Glutamatergic neuron (in vitro differentiated cells): ENCODE data around the gene TEX53. TPM values are rescaled to one million over a fixed set of nuclear protein-coding genes. Genes with fewer than 3 reads are reported as not detected.

Experiments used
- DNase-seq: peaks from one replicate; pipeline ENCODE4 v3.0.0; 2022
- H3K27ac Mint-ChIP-seq: one replicate; pipeline ENCODE4 v1.8.0; 2020; ENCODE audit warnings: mild to moderate bottlenecking, mixed read lengths, inconsistent platforms; ENCODE audit not compliant: unreplicated experiment
- H3K27me3 Mint-ChIP-seq: one replicate; pipeline ENCODE4 v1.8.0; 2020; ENCODE audit warnings: mild to moderate bottlenecking, moderate library complexity, mixed read lengths, inconsistent platforms; ENCODE audit not compliant: unreplicated experiment
- H3K36me3 Mint-ChIP-seq: one replicate; pipeline ENCODE4 v1.8.0; 2020; ENCODE audit warnings: mild to moderate bottlenecking, mixed read lengths, inconsistent platforms; ENCODE audit not compliant: unreplicated experiment
- H3K4me1 Mint-ChIP-seq: one replicate; pipeline ENCODE4 v1.8.0; 2020; ENCODE audit warnings: mild to moderate bottlenecking, low read depth, mixed read lengths, inconsistent platforms; ENCODE audit not compliant: unreplicated experiment
- H3K4me3 Mint-ChIP-seq: one replicate; pipeline ENCODE4 v1.8.0; 2020; ENCODE audit warnings: mild to moderate bottlenecking, mixed read lengths, inconsistent platforms; ENCODE audit not compliant: unreplicated experiment
- H3K9me3 Mint-ChIP-seq: one replicate; pipeline ENCODE4 v1.8.0; 2020; ENCODE audit warnings: mild to moderate bottlenecking, moderate library complexity, mixed read lengths, inconsistent platforms; ENCODE audit not compliant: unreplicated experiment
- CTCF ChIP-seq: fragments of 200-600 bp; sonication (generic); IDR thresholded peaks from one replicate; pipeline ENCODE4 v1.5.0; 2021; ENCODE audit not compliant: partially characterized antibody, unreplicated experiment
- total RNA-seq: library from RNA; stranded (reverse); fragmentation: NEBNext Ultra II Directional; extraction: Animal tissue kit (Norgen Biotek cat#: 25700); gene quantifications from one replicate; pipeline ENCODE4 v1.2.1, GENCODE V29; 2021; ENCODE audit not compliant: unreplicated experiment

Gene TEX53
- total RNA-seq, 1 donor from 2014 or later, result not detected

- TF ChIP-seq CTCF, result no peak
- DNase-seq, result no peak
- Mint-ChIP-seq H3K27ac (no peak overlapping the region), H3K4me1 (no peaks in the 10 kb centered on the region), H3K27me3 (no peaks in the 10 kb centered on the region), H3K4me3 (no peak overlapping the region), H3K9me3 (no peaks in the 10 kb centered on the region), H3K36me3 (peaks cover 8% of the 10 kb centered on the region)
Observed at GRCh38 chr9:114641967-114642366, 15.6 kb downstream of the TEX53 start.

GRCh38 chr9:114638404-114638803 lies 19.2 kb downstream of the TEX53 start:
- no peak overlapping the region for H3K27ac Mint-ChIP-seq
- H3K4me3 Mint-ChIP-seq, result no peak overlapping the region
- peaks cover 4% of the 10 kb centered on the region for H3K9me3 Mint-ChIP-seq
- H3K27me3 Mint-ChIP-seq, result peaks cover 5% of the 10 kb centered on the region
- no peaks in the 10 kb centered on the region for H3K36me3 Mint-ChIP-seq
- no peak for TF ChIP-seq CTCF
- no peaks in the 10 kb centered on the region for H3K4me1 Mint-ChIP-seq
- no peak for DNase-seq

GRCh38 chr9:114634387-114634786 lies 23.2 kb downstream of the TEX53 start:
- TF ChIP-seq CTCF, result no peak
- Mint-ChIP-seq H3K27me3 (peaks cover 5% of the 10 kb centered on the region), H3K27ac (no peak overlapping the region), H3K9me3 (peaks cover 4% of the 10 kb centered on the region), H3K4me1 (no peaks in the 10 kb centered on the region), H3K36me3 (no peaks in the 10 kb centered on the region), H3K4me3 (no peak overlapping the region)
- no peak for DNase-seq

GRCh38 chr9:114633438-114634089 lies 24.0 kb downstream of the TEX53 start:
- Mint-ChIP-seq H3K36me3 (no peaks in the 10 kb centered on the region), H3K4me3 (no peak overlapping the region), H3K4me1 (no peaks in the 10 kb centered on the region), H3K9me3 (peaks cover 4% of the 10 kb centered on the region), H3K27me3 (peaks cover 5% of the 10 kb centered on the region), H3K27ac (no peak overlapping the region)
- no peak for DNase-seq
- no peak for TF ChIP-seq CTCF

- TF ChIP-seq CTCF, result no peak
- peaks cover 3% of the 10 kb centered on the region for H3K27me3 Mint-ChIP-seq
- no peak overlapping the region for H3K27ac Mint-ChIP-seq
Observed at GRCh38 chr9:114631166-114631565, 26.4 kb downstream of the TEX53 start.

More at GRCh38 chr9:114631166-114631565, 26.4 kb downstream of the TEX53 start:
- Mint-ChIP-seq H3K4me1 (peaks cover 2% of the 10 kb centered on the region), H3K4me3 (no peak overlapping the region), H3K36me3 (no peaks in the 10 kb centered on the region), H3K9me3 (peaks cover 4% of the 10 kb centered on the region)
- DNase-seq, result no peak
